ENCODE data around the gene ZNF639.

ZNF639 gene

DNA sequence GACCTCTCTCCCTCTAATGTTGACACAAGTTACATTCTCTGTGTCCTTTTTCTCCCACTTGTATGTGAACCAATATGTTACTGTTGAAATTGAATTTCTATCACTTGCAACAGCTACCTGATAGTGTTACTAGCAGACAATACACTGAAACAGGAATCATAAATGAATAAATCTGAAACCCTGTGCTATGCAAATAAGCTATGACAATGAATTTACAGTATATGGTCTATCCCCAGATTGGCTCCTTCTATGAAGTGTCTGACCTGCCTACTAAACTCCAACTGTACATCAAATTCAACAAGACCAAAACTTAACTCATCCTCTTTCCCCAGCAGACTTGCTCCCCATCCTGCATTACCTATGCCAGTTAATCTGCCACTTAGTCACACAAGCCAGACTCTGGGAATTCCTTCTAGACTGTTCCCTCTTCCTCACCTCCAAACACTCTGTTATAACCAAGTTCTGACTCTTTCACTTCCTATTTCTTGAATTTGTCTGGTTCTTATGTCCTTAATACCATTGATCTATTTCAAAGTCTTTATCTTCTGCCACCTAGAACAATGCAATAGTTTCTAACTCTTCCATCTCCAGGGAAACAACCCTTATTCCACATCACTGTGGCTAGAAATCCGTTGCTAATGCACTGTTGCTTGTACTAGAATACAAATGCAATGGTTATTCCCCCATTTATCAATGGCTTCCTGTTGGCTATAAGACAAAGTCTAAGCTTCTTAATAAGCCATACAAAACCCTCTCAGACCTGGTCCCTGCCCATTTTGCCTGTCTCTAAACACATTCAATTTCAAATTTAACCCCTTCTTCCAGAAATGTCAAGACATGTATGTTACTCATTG, 13.4 kb upstream of the ZNF639 start:
- no peak for DNase-seq (ENCODE audit: low read depth in 2 of 3, low spot score in 1 of 3)

DNA sequence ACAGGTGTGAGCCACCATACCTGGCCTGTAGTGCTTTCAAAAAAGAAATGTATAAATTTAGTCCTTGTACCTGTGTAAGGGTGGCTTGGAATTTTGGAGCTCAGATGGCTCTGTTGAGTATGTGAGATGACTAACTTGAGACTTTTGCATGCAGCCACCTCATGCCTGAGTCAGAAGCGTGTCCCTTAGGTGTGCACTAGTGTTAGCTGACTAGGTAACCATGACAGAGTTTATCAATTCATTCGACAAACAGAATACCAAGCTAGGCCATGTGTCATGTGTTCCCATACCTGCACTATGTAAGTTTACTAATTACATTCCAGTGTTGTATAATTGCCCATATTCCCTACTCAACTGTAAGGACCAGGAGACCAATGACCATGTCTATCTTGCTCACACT, 4.0 kb upstream of the ZNF639 start:
- DNase-seq (ENCODE audit: low read depth in 2 of 3, low spot score in 1 of 3), result no peak

GRCh38 chr3:179321668-179322285, 1.1 kb upstream of the ZNF639 start:
- no peak for DNase-seq (ENCODE audit: low read depth in 2 of 3, low spot score in 1 of 3)

DNA sequence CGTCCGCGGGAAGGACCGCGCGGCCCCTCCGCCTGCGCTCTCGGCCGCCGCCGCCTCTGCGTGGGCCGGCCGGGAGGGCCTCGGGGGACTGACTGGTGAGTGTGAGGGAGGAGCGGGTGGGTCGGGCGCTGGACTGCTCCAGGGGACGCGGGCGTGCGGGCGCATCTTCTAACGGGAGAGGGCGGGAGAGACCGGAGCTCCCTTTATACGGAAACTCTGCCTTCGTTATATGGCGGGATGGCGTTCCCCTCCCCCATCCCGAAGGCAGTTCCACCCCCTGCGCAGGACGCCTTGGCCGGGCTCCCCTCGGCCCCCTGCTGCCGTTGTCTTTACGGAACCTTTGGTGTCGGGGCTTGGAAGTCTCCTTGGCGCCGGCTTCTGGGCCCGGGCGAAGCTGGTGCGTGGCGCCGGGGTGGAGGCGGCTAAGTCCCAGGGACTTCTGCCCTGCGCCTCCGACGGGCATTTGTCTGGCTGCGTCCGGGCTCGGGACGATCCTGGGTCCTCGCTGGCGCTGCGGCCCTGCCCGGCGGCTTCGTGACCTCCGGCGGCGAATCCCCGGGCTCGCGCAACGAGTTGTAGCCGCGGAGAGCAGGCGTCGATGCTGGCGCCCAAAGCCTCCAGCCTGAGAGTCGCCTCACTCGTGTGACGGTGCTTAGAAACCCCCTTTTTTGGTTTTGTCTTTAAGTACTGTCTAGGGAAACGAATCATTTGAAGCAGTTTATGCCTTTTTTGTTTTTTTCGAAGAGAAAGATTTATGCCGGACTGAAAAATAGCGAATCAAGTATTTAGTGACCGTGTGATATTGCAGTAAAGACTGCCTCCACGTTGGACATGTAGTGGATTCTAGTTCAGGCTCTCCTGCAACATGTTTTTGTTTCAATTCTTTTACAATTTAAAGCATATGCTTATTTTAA, 623 bp downstream of the ZNF639 start:
- DNase-seq (ENCODE audit: low read depth in 2 of 3, low spot score in 1 of 3), result peak in 2 of 3 donors; percentile 33 to 50

DNA sequence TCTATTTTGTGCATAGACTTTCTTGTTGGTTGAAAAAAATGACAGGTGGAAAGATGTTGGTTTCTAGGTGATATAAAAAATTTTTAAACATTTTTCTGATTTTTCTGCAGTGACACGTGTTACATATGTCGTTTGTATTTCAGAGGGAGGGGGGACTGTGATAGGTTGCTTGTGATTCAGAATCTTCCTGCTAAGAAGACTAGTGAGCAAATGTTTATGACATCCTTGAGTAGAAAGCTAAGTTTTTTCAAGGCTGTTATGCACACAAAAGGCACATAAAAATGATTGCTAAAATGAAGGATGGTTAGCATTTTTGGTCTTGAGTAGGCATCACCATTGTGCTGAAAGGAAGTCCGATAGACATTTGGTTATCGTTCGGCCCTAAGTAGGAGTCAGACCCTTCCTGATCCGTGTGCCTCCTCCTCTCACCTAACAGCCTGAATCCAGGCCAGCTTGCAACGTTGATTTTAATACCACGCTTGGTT, 1.5 kb downstream of the ZNF639 start:
- no peak for DNase-seq (ENCODE audit: low read depth in 2 of 3, low spot score in 1 of 3)

DNA sequence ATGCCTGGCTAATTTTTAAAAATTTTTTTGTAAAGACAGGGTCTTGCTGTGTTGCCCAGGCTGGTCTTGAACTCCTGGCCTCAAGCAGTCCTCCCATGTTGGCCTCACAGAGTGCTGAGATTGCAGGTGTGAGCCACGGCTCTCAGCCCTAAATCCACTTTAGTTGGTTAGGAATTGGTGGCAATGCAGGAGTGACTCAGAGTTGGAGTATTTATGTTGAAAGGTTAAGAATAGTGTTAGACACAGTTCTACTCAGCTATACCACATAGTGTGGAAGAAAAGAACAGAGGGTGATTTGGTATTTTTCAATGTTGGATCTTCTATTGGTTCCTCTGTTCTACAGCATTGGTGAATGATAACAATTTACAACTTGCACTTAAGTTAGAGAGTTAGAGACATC, 7.6 kb downstream of the ZNF639 start:
- DNase-seq (ENCODE audit: low read depth in 2 of 3, low spot score in 1 of 3), result no peak

DNA sequence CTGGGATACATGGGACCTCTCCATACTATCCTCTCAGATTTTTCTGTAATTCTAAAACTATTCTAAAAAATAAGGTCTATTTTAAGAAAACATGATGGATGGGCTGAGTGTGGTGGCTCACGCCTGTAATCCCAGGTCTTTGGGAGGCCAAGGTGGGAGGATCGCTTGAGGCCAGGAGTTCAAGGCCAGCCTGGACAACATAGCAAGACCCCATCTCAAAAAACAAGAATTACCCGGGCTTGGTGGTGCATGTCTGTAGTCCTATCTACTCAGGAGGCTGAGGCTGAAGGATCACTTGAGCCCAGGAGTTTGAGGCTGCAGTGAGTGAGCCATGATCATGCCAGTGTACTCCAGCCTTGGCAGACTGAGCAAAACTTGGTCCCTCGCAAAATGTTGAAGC, 9.4 kb downstream of the ZNF639 start:
- DNase-seq (ENCODE audit: low read depth in 2 of 3, low spot score in 1 of 3), result no peak

DNA sequence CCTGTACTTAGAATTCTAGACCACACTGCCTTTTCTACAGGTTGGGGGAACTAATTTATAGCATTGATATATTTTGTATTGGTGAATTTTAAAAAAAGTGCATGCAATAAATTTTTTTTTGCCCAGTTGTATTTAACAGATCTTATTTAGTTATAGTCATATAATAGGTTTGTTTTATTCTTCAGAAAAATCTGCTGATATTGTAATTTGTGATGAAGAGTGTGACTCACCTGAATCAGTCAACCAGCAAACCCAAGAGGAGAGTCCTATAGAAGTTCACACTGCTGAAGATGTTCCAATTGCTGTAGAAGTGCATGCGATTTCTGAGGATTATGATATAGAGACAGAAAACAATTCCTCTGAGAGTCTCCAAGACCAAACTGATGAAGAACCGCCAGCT, 10.3 kb downstream of the ZNF639 start:
- DNase-seq (ENCODE audit: low read depth in 2 of 3, low spot score in 1 of 3), result no peak

GRCh38 chr3:179336345-179336929, 13.6 kb downstream of the ZNF639 start:
- no peak for DNase-seq (ENCODE audit: low read depth in 2 of 3, low spot score in 1 of 3)

- peak; percentile 73 to 83 (median 82) for DNase-seq (ENCODE audit: low read depth in 2 of 3, low spot score in 1 of 3)
Observed at GRCh38 chr3:179347345-179348194, 24.7 kb downstream of the ZNF639 start, which contains the start of gene MFN1. TSS of gene MFN1 (plus strand) at chr3:179347709. CDS start at chr3:179348852, 1,143 bp downstream.

DNA sequence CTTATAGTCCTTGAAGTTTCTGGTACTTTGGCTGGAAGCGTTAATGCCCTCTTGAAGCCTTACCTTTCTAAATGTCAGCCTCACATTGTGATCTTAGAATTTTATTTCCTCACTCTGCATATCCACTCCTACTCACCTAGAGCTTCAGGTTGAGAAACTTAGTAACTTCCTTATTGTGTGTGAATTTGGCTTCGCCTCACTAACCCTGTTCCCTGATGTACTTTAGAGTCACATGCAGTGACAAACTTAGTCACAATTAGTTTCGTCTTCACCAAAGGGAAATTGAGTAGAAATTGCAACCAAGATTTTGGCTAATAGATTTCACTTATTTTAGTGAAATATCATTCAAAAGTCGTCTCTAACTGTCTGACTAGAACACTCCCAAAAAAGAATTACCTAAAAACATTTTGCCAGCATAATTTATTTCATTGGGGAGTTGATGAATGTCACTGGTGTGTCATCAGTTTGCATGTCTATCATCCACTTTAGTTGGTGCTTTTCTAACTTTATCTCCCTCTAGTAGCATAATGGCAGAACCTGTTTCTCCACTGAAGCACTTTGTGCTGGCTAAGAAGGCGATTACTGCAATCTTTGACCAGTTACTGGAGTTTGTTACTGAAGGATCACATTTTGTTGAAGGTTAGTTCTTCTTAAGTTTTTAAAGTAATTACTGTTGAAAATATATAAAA, 25.6 kb downstream of the ZNF639 start:
- DNase-seq (ENCODE audit: low read depth in 2 of 3, low spot score in 1 of 3), result no peak

DNA sequence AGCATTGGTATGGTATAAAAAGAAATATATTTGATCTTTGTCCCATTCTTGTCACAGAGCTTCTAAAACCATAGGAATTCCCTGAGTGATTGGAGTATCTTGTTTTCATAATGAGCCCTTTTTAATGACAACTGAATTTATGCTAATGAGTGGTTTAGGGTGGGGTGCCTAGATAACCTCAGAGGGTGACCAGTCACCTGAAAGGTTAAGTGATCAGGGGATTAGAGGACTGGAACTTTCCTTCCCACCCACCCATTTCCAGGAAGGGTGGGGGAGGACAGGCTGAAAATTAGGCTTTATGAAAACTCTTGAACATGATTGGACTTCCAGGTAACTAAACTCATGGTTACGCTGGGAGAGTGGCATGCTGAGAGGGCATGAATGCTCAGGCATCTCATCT, 33.2 kb downstream of the ZNF639 start:
- DNase-seq (ENCODE audit: low read depth in 2 of 3, low spot score in 1 of 3), result no peak

DNA sequence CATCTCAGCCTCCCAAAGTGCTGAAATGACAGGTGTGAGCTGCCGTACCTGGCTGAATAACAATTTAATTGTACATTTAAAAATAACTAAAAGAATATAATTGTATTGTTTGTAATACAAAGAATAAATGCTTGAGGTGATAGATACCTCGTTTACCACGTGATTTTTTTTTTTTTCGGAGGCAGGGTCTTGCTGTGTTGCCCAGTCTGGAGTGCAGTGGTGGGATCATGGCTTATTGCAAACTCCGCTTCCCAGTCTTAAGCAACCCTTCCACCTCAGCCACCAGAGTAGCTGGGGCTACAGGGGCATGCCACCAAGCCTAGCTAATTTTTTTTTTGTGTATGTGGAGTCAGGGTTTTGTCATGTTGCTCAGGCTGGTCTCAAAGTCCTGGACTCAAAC, 40.5 kb downstream of the ZNF639 start:
- DNase-seq (ENCODE audit: low read depth in 2 of 3, low spot score in 1 of 3), result no peak

DNA sequence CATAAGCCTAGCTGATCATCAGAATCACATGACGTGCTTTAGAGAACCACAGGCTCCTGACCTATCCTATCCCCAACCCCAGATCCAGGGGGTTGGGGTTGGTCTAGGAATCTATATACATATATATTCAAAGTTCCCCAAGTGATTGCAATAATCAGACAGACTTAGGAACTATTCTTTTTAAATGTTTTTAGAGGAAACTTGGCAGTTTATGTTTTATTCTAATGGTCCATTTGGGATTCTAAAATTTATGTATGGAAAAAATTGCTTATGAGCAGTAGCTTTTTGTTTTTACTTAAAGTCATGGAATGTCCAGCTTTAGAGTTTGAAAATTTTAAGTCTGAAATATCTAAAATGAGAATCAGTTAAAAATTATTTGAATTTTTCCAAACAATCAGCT, 46.8 kb downstream of the ZNF639 start:
- DNase-seq (ENCODE audit: low read depth in 2 of 3, low spot score in 1 of 3), result no peak

DNA sequence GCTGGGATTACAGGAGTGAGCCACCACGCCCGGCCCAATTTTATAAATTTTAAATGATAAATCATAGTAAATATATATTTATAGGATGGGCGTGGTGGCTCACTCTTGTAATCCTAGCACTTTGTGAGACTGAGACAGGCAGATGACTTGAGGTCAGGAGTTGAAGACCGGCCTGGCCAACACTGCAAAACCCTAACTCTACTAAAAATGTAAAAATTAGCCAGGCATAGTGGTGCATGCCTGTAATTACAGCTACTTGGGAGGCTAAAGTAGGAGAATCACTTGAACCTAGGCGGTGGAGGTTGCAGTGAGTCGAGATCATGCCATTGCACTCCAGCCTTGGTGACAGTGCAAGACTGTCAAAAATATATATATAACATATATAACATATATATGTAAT, 51.1 kb downstream of the ZNF639 start:
- no peak for DNase-seq (ENCODE audit: low read depth in 2 of 3, low spot score in 1 of 3)

DNA sequence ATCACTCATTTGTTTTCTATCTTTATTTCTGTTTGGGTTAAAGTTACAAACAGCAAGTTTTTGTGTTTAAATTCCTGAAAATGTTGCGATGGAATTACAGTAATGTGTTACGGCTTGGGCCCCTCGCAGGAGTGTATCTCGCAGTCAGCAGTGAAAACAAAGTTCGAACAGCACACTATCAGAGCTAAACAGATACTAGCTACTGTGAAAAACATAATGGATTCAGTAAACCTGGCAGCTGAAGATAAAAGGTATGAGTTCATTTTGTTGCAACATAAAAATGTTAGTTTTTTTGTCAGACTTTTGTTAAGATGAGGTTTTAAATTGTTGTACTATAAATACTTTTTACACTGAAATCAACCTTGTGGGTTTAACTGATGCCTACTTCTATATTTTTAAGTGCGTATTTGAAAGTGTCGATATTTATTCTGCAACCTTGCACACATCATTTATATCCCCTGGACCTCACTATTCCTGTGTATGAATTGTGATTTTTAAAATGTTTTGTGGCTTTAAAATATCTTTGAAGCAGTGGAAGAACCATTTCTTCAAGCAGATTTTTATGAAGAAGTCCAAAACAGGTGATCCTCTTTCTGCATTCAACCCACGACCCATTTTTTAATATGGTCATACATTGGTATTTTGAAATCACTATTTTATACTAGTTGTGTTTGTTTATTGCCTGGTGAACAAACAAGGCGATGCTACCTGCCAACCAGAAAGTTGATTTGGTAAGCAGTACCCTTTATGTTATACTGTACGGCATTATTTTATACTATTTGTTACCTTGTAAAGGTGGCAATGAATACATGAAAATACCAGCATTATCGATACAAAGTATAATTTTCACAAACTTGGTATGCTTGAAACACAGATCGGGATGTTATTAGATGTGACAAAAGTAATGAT, 52.5 kb downstream of the ZNF639 start:
- DNase-seq (ENCODE audit: low read depth in 2 of 3, low spot score in 1 of 3), result no peak

DNA sequence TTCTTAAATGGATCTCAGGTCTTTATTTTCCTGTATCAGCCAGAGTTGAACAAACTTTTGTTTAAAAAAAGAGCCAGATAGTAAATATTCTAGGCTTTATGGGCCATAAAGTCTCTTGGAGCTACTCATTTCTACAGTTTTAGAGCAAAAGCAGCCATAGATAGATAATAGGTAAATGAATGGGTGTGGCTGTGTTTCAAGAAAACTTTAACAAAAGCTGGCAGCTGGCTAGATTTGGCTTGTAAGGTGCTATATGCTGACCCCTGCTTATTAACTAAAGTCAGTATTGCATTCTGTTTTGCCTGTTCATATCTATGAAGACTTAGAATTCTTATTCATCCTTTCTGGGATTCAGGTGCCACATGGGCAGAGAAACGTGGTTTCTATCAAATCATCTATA, 53.6 kb downstream of the ZNF639 start:
- DNase-seq (ENCODE audit: low read depth in 2 of 3, low spot score in 1 of 3), result no peak
